NCI-H128 (cell line): ENCODE results near the gene APLN.

ENCODE experiments used
- DNase-seq: peaks from one replicate; lab custom pipeline; 2025; ENCODE audit not compliant: unreplicated experiment; lab: John Stamatoyannopoulos, UW

The APLN gene

DNA sequence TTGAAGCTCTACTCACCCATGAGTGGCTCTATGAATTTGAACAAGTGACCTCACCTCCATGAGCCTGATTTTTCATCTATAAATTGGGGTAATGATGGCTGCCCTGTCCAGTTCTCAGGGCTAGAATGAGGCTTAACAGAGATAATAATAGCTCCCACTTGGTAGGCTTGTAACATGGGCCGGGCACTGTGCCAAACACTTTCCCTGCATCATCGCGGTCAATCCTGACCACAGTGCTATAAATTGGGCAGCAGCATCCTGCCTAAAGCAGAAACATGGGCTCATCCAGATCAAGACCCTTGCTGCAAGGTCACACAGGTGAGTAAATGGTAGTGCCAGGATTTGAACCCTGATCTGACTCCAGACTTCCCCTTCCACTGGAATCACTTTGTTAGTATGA lies 12.8 kb downstream of the APLN start:
- DNase-seq = no peak

DNA sequence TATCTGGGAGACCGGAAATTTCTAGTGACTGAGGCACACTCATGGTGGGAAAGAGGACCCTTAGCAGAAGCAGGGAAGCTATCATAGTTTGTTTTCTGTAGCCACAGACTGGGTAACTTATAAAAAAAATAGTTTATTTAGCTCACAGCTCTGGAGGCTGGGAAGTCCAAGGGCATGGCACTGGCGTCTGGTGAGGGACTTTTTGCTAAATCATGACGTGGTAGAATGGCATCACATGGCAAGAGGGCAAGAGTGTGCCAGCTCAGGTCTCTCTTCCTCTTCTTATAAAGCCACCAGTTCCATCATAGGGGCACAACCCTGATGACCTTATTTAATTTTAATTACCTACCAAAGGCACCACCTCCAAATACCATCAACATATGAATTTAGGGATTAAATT lies 13.3 kb downstream of the APLN start:
- DNase-seq = no peak

DNA sequence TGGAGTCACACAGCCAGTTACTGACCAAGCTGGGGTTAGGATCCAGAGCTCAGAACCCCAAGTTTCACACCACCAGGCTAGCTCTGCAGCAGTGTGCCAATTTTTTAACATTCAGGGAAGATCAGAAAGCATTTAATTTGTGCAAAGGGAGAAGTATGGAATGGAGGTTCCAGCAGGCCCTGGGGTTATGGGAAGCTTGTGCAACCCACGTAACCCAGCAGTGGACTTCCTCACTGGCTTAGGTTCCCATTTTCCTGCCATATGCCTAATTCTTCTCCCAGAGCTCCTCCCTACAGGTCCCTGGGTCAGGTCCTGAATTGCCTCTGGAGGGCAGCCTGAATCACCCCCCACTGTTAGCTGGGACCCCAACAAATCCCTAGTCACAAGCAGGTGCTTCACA lies 14.0 kb downstream of the APLN start:
- DNase-seq = no peak

DNA sequence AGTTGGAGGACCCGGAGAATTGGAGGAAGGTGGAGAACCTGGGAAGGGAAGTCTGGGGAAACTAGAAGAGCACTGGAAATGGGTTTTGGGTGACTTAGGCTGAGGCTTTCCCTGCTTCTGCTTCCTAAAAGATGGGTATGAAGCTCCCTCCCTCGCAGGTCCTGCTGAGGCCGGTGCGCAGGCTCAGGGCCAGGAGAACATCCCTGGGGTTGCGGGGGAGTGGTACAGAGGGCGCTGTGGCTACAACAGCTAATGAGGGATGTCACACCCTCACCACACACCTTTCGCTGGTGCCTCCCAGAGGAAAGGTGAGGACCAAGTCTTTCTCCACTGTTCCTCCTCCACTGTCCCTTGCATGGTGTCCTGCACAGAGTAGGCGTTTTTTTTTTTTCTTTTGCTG lies 15.8 kb downstream of the APLN start:
- no peak for DNase-seq

DNA sequence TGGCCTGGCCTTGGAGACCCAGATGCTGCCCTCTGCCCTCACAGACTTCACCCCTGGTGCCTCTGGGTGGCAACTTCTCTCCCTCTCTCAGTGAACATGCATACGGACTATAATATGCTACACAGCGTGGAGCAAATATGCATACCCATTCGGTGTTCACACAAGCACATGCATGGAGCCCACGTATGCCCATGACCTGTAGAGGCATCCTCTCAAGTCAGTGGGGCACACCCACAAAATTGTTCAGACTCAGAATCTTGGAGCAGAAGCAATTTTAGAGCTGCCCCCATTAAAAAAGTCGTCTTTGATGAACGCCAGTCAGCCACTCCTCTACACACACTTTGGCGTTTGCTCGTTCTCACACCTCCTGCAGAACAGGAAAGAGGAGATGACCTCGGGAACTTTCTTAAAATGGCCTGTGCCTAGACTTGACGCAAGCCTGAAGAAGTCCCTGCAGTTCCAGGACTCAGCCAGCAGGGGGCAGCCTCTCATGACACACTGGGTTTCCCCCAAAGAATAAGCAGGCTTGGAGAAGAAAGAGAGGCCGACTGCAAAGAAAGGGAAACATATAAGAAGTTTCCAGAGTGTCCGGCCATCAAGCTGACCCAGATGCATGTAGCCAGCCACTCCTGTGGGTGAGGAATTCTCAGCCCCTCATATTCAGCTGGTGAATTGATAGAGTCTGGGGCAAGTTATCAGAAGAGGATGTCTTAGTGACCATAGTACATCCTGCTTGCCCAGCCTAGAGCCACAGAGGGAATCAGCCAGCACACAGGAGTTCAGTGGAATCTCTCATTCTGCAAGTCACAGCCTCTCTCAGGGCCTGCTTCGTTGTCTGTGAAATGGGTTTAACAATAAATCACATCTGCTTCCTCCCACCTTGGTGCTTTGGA lies 17.3 kb downstream of the APLN start:
- DNase-seq = peak; percentile 20

DNA sequence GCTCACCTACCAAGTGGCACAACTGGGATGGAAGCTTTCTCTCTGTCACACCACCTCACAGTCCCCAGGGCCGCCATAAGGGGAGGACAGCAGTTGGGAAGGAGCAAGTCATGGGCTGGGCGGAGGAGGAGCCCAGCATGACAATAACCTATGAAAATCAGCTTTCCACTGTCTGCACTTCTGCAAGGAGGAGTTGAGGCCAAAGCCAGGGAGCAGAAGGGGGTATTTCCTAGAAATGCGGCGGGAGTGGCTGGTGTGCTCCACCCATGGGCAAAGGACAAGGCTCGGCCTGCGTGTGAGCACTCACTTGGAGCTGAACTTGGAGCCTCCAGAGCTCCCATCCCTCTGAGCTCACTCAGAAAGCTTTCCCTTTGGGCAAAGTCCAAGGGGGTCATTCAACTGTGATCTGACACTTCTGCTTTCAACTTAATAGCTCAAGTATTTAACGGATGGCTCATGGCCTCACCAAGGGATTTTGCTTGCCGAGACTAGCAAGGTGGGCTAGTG lies 18.5 kb downstream of the APLN start:
- no peak for DNase-seq

DNA sequence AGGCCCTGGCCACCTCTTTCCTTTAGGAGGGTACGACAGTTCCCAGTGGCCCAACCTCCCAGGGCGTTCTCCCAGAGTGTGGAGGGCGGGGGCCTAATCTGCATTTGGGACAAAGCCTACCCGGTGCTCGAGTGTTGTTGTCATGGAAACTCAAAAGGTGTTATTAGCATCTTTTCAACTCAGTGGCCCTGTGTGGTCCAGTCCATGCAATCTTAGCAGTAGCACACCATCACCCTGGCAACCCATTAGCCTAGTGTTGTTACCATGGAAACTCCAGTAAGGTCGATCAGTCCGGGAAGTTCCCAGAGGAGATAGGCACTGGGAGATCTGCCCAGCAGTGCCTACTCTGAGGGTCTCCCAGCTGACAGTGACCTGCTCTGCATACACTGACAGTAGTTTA lies 20.2 kb downstream of the APLN start:
- DNase-seq = no peak

DNA sequence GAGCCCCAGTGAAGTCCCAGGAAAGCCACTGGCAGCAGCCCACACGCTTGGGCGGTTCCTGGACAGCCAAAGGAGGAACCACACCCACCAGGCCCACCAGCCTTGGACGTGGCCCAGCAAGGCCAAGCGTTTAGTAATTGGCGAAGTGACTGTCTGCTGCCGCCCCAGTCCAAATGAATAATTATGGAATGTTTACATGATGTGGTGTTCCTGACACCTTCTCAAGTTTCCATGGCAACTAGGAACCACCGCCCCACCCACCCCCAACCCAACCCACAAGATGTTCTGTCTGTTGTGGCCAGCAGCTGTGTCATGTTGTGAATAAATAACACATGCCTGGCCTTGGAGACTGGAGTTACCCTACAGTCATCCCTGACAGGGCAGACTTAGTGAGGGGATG lies 22.3 kb downstream of the APLN start:
- no peak for DNase-seq

DNA sequence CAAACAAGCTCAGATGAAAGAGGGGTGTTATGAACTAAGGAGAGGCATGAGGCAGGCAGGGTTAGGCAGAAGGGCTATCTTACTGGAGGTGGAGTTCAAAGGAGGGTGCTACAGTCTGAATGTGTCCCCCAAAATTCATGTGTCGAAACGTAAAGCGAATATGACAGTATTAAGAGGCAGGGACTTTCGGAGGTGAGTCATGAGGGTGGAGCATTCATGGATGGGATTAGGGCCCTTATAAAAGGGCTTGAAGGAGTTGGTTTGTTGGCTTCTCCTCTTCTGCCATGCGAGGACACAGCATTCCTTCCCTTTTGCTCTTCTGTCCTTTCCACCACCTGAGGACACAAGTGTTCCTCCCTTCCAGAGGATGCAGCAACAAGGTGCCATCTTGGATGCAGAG lies 22.9 kb downstream of the APLN start:
- DNase-seq = no peak

DNA sequence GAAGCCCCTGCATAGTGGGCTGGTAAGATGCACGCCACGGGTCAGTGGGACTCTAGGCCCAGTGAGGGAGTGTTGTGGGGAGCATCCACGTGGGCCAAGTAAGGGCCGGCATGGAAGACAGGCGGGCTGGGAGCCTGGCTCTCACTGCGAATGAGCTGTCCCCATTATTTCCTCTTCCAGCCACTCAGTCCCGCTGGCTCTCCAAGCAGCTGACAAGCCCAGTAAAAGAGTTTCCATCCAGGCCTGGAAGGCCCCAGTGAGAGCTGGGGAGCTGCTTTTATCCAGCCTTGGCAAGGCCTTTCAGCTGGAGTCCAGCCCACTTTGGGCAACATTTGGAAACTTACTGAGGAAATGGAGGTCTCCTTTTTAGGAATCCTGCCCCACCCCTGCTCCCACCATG lies 24.9 kb downstream of the APLN start:
- no peak for DNase-seq

DNA sequence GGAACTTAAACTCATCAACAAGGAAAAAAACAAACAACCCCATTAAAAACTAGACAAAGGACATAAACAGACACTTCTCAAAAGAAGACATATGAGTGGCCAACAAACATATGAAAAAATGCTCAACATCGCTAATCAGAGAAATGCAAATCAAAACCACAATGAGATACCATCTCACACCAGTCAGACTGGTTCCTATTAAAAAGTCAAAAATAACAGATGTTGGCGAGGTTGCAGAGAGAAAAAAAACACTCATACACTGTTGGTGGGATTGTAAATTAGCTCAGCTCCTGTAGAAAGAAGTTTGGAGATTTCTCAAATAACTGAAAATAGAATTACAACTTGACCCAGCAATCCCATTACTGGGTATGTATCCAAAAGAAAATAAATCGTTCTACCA lies 28.7 kb downstream of the APLN start:
- no peak for DNase-seq

DNA sequence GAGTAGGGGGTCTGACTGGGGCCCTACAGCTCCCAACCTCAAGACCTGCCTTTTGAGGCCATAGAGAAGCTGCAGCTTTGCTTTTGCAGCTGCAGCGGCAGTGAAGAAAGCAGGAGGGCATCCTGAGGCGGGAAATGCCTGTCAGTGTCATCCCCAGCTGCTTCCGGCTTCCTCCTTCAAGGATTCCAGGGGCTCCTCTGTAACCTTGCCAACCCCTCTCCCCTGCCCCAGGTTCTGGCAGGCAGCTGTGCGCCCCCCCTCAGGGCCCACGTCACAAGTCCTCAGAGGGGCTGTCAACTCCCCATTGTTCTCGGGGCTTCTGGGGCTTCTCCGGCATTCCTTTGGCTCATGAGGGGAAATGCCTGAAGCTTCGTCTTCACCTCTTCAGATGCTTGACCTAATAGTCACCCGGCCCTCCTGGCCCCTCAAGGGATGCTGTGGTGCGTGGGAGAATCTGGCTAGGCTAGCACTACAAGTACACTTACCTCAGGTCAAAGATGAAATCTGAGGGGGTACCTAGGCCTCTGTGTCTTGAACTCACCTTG lies 31.9 kb downstream of the APLN start:
- no peak for DNase-seq

DNA sequence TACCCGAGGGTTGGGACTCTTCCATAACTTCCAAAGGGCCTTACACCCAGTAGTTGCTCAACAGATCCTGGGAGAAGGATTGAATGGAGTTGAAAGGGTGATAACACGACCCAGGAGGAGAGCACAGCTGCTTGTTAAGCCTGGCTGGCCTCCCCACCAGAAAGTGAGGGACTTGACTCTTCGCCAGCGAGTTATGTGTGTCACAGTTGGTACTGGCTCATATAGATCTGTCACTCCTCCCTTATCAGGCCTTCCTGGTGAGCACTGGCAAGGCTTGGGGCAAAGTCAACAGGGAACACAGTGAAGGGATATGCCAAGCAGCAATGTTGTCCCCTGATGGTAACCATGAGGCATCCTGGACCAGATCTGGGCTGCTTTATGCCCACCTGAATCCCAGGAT lies 35.8 kb downstream of the APLN start:
- no peak for DNase-seq

DNA sequence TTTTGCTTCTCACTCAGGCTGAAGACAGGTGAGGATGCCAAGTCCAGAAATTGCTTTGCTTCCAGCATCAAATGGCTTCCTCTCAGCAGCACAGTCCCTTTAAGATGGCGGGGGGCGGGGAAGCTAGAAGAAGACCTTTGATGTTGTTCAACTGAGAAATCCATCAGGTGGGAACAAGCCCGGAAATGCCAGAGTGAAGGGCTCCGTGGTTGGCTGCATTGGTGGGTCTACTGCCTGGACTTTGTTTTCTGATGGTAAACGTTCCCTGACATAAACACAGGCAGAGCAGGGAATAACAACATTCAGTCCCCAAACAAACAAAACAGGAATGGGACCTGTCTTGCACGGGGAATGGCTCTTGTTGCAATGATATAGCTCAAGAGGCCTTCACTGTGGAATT lies 37.3 kb downstream of the APLN start:
- no peak for DNase-seq

DNA sequence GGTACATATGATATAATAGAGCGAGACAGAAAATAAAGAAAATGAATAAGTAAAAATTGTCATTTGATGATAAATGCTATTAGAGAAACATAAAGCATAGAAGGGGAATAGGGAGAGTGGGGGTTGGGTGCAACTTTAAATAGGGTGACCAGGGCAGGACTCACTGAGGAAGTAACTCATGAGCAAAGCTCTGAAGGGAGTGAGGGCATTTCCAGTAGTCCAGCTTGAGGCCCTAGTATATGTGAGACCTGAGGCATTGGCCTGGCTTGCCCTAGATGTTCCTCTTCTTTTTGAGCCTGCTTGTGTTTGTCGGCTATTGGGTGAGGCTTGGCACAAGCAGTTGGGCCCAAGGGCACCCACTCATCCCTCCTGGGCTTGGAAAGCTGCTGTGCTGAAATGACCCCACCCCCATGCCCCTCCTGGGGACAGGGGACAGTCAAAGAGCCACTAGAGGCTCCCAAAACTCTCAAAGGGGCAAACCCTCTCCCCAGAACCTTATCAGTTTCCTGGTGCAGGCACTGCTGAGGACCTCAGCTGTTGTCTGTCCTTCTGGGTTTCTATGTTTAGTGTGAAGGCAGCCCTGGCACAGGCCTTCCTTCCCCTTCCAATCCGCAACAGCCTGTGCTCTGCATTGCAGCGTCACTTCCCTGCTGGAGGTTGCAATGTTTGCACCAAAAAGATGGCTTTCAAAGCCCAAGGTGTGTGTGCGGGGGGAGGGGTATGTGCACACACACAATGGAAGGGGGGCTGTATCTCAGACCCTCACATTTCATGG lies 40.1 kb downstream of the APLN start:
- DNase-seq = no peak

DNA sequence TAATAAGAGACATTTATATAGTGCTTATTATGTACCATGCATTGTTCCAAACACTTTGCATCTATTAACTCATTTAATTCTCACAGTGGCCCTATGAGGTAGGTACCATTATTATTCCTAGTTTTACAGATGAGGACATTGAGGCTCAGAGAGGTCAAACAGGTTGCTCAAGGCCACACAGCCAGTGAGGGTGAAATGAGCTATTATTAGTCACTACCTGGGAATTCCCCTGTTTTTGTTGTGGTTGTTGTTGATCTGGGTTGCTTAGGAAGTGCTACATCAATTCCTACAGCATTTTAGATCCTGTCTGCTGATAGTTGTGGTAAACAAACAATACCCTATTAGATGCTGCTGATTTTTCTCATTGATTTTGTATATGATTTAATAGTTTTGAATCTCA lies 41.2 kb downstream of the APLN start:
- no peak for DNase-seq

DNA sequence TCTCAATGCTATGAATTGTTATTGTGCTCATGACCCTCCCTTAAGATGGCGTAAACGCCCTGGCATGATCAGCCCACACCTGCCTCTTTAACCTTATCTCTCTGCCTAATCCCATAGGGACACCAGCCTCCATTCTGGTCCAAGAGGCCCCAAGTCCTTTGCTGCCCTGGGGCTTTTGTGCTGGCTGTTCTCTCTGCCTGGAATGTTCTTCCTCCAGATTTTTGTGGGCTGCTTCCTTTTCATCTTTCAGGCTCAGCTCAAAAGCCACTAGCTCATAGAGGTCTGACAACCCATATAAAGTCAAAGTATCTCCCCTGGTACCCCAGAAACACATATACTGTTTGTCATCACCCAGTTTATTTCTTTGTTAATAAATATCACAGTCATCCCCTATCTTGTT lies 42.4 kb downstream of the APLN start:
- DNase-seq = no peak

DNA sequence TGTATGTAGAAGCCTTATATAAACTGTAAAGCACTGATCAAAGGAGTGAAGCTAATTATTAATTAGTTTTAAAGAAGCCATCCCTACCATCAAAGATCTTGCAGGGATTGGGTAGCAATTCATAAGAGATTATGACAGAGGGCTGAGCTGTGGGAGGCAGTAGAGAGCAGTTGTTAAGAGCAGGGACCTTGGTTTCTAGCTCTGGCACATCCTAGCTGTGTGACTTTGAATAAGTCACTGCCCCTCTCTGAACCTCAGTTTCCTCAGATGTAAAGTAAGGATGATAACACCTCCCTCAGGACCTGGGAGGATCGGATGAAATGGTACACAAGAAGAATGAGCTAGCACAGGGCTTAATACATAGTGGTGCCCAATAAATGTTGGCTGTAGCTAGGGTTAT lies 45.4 kb downstream of the APLN start:
- no peak for DNase-seq

DNA sequence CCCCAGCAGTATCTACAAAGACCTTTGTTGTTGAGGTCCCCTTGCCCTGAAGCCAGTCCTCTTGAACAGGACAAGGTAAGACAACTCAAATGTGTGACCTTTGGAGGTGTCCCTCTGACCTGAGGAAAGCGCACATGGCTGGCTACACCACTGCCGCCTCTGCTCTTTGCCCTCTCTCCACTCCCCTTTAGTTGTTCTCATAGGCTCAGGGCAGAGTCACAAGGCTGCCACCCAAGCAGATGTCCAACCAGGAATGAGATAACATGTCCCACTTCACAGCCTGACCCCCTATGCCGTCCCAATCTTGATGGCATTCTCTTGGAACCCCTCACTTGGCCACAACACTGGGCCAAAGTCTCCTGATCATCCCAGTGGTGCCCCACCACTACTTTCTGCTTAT lies 46.3 kb downstream of the APLN start:
- DNase-seq = no peak

DNA sequence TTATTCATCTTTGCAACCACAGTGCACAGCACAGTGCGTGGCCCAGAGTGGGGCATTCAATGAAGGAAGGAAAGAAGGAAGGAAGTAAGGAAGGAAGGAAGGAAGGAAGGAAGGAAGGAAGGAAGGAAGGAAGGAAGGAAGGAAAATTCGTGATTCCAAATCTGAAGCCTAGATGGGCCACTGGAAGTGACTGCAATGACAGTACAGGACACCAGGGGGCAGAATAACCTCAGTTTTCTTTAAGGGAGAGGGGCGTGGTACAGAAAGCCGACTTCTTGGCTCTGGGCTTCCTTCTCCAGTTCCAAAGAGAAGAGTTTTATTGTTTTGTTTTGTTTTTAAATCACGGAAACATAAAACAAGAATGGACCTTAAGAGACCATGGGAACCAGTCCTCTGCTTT lies 47.8 kb downstream of the APLN start:
- DNase-seq = peak; percentile 22

DNA sequence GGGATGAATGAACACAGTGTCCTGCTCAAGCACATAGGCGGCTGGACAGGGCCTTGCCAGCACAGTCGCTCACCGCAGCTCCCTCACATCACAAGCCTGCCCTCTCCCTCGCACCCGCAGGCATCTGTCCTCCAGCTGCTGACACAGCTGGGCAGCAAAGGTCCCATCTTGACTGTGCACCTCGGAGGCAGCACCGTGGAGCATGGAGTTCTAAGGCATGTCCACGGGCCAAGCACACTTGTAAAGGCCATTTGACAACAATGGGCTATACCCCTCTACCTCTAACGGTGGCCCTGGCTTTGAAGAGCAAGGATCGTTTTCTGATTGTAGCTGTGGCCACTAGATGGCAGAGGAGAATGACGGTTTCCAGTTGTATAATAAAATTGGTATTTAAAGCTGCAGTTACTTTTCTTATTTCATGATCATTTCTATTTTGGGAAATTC lies 53.8 kb downstream of the APLN start:
- DNase-seq = no peak

DNA sequence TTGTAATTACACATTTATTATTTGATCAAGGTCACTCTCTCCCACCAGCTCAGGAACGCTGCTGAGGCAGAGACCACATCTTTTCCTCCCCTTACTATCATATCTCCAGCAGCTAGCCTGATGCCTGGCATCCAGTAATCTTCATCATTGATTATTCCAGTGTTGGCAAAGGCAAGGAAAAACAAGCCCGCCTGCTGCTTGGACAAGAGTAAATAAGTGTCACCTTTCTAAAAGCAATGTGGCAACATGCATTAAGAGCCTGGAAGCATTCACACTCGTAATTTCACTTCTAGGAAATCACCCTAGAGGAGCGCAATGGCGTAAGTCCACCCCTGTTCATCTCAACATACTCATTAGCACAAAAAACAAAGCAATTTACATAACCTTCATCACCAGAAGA lies 54.8 kb downstream of the APLN start:
- DNase-seq = no peak
